ENCODE results near the gene SLC25A51. TPM values are rescaled to one million over a fixed set of nuclear protein-coding genes. Genes with fewer than 3 reads are reported as not detected.

Gene SLC25A51, protein sequence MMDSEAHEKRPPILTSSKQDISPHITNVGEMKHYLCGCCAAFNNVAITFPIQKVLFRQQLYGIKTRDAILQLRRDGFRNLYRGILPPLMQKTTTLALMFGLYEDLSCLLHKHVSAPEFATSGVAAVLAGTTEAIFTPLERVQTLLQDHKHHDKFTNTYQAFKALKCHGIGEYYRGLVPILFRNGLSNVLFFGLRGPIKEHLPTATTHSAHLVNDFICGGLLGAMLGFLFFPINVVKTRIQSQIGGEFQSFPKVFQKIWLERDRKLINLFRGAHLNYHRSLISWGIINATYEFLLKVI
- total RNA-seq (2012; rRNA removed): 53.3 and 62.1 TPM in 2 replicates

DNA sequence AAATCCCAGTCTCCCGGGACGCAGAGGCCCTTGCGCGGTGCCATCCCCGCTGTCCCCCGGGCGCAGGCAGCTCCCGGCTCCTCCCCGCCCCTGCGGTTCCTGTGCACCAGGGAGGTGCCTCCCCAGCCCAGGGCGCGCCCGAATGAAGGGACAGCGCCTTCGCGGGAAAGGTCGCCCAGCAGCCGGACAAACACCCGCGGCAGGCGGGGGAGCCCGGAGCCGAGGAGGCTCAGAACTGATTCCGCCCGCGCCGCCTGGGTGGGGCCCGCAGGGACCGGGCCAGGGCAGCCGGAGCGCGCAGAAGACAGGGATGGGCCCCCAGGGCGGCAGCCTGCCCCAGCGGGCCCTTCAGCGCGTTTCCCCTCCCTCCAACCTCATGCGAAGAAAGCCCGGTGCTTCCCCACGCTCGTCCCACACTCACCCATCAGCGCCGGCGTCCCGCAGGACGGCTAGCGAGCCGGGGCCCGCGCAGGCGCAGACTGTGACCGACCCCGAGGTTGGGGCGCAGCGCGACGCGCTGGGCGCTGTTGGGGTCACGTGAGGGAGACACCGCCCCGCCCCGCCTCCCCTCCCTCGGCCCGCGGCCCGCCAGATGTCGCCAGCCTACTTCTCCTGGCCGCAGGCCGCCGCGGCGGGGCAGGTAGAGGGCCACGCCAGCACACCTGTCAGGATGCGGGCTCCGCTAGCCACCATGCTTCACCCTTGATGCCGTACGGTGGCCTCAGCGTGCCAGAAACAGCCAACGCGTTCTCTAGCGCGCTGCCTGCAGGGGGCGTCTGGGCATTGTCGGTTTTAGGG, at the start of gene SLC25A51:
TSS of gene SLC25A51 (minus strand) at position 481 of the 798 bp plus-strand sequence. CDS start 15,577 bp downstream, outside the sequence.
- peaks cover under 1% of the 10 kb centered on the region for H3K36me3 ChIP-seq (ENCODE audit: insufficient read depth, low read length)
- no peaks in the 10 kb centered on the region for H3K9me3 ChIP-seq (replicated peaks; ENCODE audit: low read length)
- peaks cover 27% of the 10 kb centered on the region for H3K4me1 ChIP-seq (ENCODE audit: control insufficient read depth, insufficient read depth, low read length)
- H3K27me3 ChIP-seq (ENCODE audit: control insufficient read depth, insufficient read depth, low read length): no peaks in the 10 kb centered on the region
- peak within 1 kb of the TSS; percentile 82 for H3K4me2 ChIP-seq (ENCODE audit: low read length)
- H3K9ac ChIP-seq (ENCODE audit: low read depth, low read length): peak within 1 kb of the TSS; percentile 89
- peak within 1 kb of the TSS; percentile 85 for H3K4me3 ChIP-seq (ENCODE audit: low read length)

DNA sequence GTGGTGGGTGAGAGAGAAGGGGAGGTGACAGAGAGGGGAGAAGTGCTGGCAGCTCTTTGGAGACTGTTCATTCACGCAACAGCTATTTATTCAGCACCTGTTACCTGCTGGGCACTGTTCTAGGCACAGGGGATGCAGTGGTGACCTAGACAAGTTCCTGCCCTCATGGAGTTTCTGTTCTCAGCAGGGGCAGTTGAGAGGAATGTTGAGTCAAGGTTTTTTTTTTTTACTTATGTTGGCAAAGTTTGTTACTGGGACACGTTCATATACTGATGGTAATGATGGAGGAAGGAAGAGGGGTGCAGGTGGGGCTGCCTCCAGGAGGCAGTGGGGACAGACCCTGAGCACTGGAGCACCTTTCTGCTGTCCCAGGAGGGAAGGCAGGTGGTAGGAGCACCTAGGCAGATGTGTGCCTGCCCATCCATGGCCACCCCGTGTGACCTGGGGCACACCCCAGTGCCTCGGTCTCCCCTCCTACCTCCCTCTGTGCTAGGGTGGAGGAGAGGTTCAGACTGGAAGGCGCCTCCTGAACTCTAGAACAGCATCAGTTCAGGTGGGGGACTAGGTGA, 49.4 kb upstream of the SLC25A51 start:
- H3K9ac ChIP-seq (ENCODE audit: low read depth, low read length): peak overlapping the region; percentile 60
- H3K4me2 ChIP-seq (ENCODE audit: low read length): peak overlapping the region; percentile 74
- H3K4me1 ChIP-seq (ENCODE audit: control insufficient read depth, insufficient read depth, low read length): peaks cover 44% of the 10 kb centered on the region
- H3K4me3 ChIP-seq (ENCODE audit: low read length): peak overlapping the region; percentile 18
- peaks cover 28% of the 10 kb centered on the region for H3K36me3 ChIP-seq (ENCODE audit: insufficient read depth, low read length)
- no peaks in the 10 kb centered on the region for H3K27me3 ChIP-seq (ENCODE audit: control insufficient read depth, insufficient read depth, low read length)
- H3K9me3 ChIP-seq (replicated peaks; ENCODE audit: low read length): no peaks in the 10 kb centered on the region

DNA sequence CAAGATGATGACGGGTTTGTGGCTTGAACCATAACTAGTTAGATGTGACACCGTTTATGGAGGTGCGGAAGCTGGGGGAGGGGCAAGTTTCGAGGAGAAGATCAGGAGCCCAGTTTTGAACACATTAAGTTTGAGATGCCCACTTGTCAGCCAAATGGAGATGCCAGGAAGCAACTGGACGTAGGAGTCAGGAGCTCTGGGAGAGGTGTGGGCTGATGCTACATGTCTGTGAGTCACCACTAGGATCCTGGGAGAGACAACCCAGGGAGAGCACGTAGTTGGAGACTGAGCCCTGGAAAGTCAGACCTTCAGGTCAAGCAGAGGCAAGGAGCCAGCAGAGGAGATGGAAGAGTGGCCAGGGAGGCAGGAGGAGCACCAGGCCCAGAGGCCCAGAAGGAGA, 48.8 kb upstream of the SLC25A51 start:
- Histone ChIP-seq H3K36me3 (ENCODE audit: insufficient read depth, low read length) (peaks cover 28% of the 10 kb centered on the region), H3K9me3 (replicated peaks; ENCODE audit: low read length) (no peaks in the 10 kb centered on the region), H3K4me2 (ENCODE audit: low read length) (no peak overlapping the region), H3K4me3 (ENCODE audit: low read length) (no peak overlapping the region), H3K9ac (ENCODE audit: low read depth, low read length) (no peak overlapping the region), H3K4me1 (ENCODE audit: control insufficient read depth, insufficient read depth, low read length) (peaks cover 44% of the 10 kb centered on the region), H3K27me3 (ENCODE audit: control insufficient read depth, insufficient read depth, low read length) (no peaks in the 10 kb centered on the region)

DNA sequence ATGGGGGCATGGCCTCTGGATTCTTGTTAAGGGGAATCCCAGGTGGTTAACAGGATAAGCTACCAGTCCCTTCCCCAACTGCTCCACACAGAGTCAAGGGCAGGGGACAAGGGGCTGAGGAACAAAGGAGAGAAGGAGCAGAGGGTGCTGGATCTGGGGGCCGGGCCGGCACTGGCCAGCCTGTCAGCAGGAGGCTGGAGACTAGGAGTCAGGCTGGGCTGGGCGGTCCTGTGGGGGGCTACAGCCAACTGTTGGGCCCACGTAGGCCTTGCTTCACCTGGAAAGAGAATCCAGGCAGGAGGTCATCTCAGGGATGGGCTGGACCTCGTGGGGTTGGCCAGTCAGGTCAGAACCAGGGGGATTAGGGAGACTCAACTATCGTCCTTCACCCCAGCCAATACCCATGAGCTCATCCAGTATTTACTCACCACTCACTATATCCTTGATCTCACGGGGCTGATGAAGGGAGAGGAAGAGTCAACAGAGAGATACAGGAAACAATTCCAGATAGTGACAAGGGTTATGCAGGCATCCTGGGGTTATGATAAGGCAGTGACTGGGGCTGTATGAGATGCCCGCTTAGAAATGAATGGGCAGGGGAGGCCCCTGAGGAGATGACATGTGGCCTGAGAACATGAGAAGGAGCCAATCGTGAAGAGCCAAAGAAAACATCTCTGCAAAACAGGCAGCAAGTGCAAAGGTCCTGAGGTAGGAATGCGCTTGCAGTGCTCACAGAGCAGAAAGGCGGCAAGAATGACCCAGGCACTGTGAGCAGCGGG, 47.9 kb upstream of the SLC25A51 start:
- Histone ChIP-seq H3K4me2 (ENCODE audit: low read length) (no peak overlapping the region), H3K27me3 (ENCODE audit: control insufficient read depth, insufficient read depth, low read length) (no peaks in the 10 kb centered on the region), H3K9ac (ENCODE audit: low read depth, low read length) (no peak overlapping the region), H3K9me3 (replicated peaks; ENCODE audit: low read length) (no peaks in the 10 kb centered on the region), H3K36me3 (ENCODE audit: insufficient read depth, low read length) (peaks cover 33% of the 10 kb centered on the region), H3K4me3 (ENCODE audit: low read length) (no peak overlapping the region), H3K4me1 (ENCODE audit: control insufficient read depth, insufficient read depth, low read length) (peaks cover 44% of the 10 kb centered on the region)

DNA sequence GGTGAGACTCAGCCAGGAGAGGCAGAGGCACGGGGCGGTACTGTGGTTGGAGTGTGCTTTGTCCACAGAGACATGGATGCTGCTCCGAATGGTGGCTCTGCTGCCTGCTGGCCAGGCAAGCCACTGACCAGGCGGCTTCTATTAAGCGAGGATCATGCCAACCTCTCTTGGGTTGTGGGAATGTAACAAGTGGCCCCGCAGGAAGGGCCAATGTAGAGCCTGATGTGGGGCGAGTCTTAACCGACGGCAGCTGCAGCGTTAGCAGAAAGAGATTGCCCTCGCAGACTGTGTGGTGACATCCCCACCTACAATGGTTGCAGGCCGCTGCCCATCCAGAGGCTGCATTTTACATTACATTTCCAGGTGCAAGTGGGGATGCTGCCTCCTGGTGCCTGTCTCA, 46.6 kb upstream of the SLC25A51 start:
- H3K27me3 ChIP-seq (ENCODE audit: control insufficient read depth, insufficient read depth, low read length): no peaks in the 10 kb centered on the region
- H3K4me3 ChIP-seq (ENCODE audit: low read length): no peak overlapping the region
- no peaks in the 10 kb centered on the region for H3K9me3 ChIP-seq (replicated peaks; ENCODE audit: low read length)
- H3K9ac ChIP-seq (ENCODE audit: low read depth, low read length): no peak overlapping the region
- peaks cover 35% of the 10 kb centered on the region for H3K36me3 ChIP-seq (ENCODE audit: insufficient read depth, low read length)
- no peak overlapping the region for H3K4me2 ChIP-seq (ENCODE audit: low read length)
- peaks cover 48% of the 10 kb centered on the region for H3K4me1 ChIP-seq (ENCODE audit: control insufficient read depth, insufficient read depth, low read length)

DNA sequence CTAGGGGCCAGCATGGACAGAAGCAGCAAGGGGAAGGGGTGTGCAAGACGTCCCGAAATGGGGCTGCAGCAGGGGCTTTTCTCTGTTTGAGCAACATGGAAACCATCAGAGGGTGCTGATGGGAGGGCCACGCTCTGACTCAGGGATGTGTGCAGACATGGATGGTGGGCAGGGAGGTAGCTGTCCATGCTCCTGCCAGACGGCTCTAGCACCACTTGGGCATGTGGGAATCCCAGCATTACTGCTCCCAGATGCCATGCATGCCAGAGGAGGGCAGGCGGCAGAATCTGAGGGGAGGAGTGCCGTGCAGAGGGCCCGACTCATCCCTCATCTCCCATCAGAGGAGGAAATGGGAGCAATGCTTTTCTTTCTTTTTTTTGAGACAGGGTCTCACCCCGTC, 45.6 kb upstream of the SLC25A51 start:
- Histone ChIP-seq H3K36me3 (ENCODE audit: insufficient read depth, low read length) (peaks cover 27% of the 10 kb centered on the region), H3K9me3 (replicated peaks; ENCODE audit: low read length) (no peaks in the 10 kb centered on the region), H3K4me3 (ENCODE audit: low read length) (no peak overlapping the region), H3K4me2 (ENCODE audit: low read length) (no peak overlapping the region), H3K9ac (ENCODE audit: low read depth, low read length) (no peak overlapping the region), H3K4me1 (ENCODE audit: control insufficient read depth, insufficient read depth, low read length) (peaks cover 51% of the 10 kb centered on the region), H3K27me3 (ENCODE audit: control insufficient read depth, insufficient read depth, low read length) (no peaks in the 10 kb centered on the region)

DNA sequence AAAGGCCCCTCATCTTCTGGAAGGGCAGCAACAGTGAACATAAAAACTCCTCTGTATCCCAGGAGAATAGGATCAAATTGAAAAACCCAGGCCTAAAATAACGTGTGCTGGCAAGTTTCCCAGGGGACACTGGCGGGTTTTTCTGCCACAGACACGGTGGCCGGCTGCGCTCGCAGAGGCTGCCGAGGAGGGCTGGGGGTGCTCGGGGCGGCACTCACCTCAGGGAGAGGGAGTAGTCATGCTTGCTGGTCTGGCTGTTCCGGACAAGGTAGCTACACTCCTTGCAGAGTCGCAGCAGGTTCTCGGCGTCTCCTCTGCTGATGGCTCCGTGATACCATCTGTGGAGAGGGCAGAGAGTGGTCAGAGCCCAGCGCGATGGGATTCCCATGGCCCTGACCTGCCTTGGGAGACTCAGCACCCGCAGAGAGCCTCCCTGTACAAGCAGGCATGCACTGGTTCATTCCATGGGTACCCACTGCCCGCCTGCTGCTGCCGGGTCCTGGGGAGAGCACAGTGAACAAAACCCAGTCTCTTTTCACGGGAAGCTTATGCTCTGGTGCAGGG, 44.6 kb upstream of the SLC25A51 start:
- H3K9ac ChIP-seq (ENCODE audit: low read depth, low read length): no peak overlapping the region
- H3K36me3 ChIP-seq (ENCODE audit: insufficient read depth, low read length): peaks cover 27% of the 10 kb centered on the region
- H3K4me2 ChIP-seq (ENCODE audit: low read length): no peak overlapping the region
- no peaks in the 10 kb centered on the region for H3K27me3 ChIP-seq (ENCODE audit: control insufficient read depth, insufficient read depth, low read length)
- no peak overlapping the region for H3K4me3 ChIP-seq (ENCODE audit: low read length)
- peaks cover 51% of the 10 kb centered on the region for H3K4me1 ChIP-seq (ENCODE audit: control insufficient read depth, insufficient read depth, low read length)
- H3K9me3 ChIP-seq (replicated peaks; ENCODE audit: low read length): no peaks in the 10 kb centered on the region

DNA sequence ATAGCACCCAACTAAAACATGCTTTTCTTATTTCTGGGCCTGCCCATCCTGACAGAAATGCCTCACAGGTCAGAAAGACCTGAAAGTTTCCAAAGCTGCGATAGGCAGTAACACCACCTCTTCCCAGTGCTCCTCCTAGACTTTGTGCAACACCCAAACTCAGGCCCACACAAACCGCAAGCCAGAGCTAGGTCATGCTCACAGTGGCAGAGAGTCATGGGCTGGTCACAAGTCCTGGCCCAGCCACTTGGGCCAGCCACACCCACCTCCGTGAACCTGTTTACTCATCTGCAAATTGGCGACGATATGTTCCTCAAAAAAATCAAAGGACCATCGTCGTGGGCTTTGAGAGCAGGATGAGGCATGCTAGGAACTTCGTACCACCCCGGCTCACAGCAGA, 44.0 kb upstream of the SLC25A51 start:
- Histone ChIP-seq H3K27me3 (ENCODE audit: control insufficient read depth, insufficient read depth, low read length) (no peaks in the 10 kb centered on the region), H3K9ac (ENCODE audit: low read depth, low read length) (no peak overlapping the region), H3K4me3 (ENCODE audit: low read length) (no peak overlapping the region), H3K9me3 (replicated peaks; ENCODE audit: low read length) (no peaks in the 10 kb centered on the region), H3K4me2 (ENCODE audit: low read length) (no peak overlapping the region), H3K36me3 (ENCODE audit: insufficient read depth, low read length) (peaks cover 27% of the 10 kb centered on the region), H3K4me1 (ENCODE audit: control insufficient read depth, insufficient read depth, low read length) (peaks cover 51% of the 10 kb centered on the region)

DNA sequence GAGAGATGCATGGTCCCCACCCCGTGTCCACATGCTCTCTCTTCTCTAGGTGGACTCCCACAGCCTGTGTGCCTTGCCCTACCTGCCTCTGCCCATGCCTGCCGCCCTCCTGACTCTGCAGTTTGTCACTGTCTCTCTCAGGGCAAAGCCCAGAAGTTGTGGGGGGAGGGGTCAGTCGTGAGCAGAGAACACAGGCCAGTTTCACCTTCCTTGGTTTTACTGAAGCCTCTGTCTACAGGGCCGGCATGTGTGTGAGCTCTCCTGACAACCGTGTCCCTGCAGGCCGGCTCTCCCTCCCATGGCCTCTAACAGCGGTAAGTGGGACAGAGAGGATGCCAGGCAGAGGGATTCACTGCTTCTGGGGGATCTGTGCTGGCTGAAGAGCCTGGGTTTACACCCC, 43.5 kb upstream of the SLC25A51 start:
- Histone ChIP-seq H3K27me3 (ENCODE audit: control insufficient read depth, insufficient read depth, low read length) (no peaks in the 10 kb centered on the region), H3K4me2 (ENCODE audit: low read length) (no peak overlapping the region), H3K9ac (ENCODE audit: low read depth, low read length) (no peak overlapping the region), H3K9me3 (replicated peaks; ENCODE audit: low read length) (no peaks in the 10 kb centered on the region), H3K36me3 (ENCODE audit: insufficient read depth, low read length) (peaks cover 25% of the 10 kb centered on the region), H3K4me1 (ENCODE audit: control insufficient read depth, insufficient read depth, low read length) (peaks cover 50% of the 10 kb centered on the region), H3K4me3 (ENCODE audit: low read length) (no peak overlapping the region)

DNA sequence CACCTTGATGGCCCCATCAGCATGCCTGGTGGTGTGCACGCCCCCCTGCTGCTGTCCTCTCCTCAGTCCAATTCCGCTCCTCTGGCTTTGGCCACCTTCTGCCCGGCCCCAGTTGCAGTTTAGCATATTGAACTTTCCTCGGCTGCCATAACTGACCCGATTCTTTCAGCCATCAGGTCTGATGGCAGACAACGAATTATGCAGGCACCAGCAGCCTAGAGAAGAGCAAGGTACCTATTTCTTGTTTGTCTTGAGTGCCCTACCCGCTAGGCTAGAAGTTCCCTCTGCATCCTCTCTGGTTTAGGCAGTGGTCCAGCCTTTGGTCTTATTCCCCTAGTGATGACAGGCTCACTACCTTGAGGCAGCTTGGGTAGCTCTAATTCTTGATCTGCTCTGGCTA, 43.0 kb upstream of the SLC25A51 start:
- H3K36me3 ChIP-seq (ENCODE audit: insufficient read depth, low read length): peaks cover 20% of the 10 kb centered on the region
- no peaks in the 10 kb centered on the region for H3K9me3 ChIP-seq (replicated peaks; ENCODE audit: low read length)
- H3K4me1 ChIP-seq (ENCODE audit: control insufficient read depth, insufficient read depth, low read length): peaks cover 45% of the 10 kb centered on the region

DNA sequence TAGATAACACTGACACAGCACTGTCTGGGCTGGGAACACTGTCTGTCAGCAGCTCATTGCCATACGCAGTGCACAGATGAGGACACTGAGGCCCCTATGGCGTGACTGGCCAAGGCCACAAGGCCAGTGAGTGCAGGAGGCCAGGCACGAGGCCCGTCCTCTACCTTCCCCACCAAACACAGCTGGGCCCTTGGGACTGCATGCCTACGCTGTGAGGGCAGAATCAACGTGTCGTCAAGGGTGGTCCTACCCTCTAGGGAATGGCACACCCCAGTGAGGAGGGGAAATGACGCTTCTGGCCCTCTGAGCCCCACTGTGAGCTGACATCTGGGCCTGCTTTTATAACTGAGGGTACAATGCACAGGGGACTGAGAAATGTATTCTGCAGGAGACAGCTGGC, 42.1 kb upstream of the SLC25A51 start:
- Histone ChIP-seq H3K9me3 (replicated peaks; ENCODE audit: low read length) (no peaks in the 10 kb centered on the region), H3K36me3 (ENCODE audit: insufficient read depth, low read length) (peaks cover 15% of the 10 kb centered on the region), H3K4me2 (ENCODE audit: low read length) (no peak overlapping the region), H3K4me3 (ENCODE audit: low read length) (no peak overlapping the region), H3K27me3 (ENCODE audit: control insufficient read depth, insufficient read depth, low read length) (no peaks in the 10 kb centered on the region), H3K4me1 (ENCODE audit: control insufficient read depth, insufficient read depth, low read length) (peaks cover 44% of the 10 kb centered on the region), H3K9ac (ENCODE audit: low read depth, low read length) (no peak overlapping the region)

More for the DNA sequence above, 43.0 kb upstream of the SLC25A51 start:
- Histone ChIP-seq H3K27me3 (ENCODE audit: control insufficient read depth, insufficient read depth, low read length) (no peaks in the 10 kb centered on the region), H3K9ac (ENCODE audit: low read depth, low read length) (no peak overlapping the region), H3K4me2 (ENCODE audit: low read length) (no peak overlapping the region), H3K4me3 (ENCODE audit: low read length) (no peak overlapping the region)
